ENCODE measurements around the gene SEMA4D. TPM values are rescaled to one million over a fixed set of nuclear protein-coding genes. Genes with fewer than 3 reads are reported as not detected.

SEMA4D gene
- total RNA-seq, 1 donor from 2014 or later: 46.2 TPM

GRCh38 chr9:89440951-89441654 lies 56.8 kb downstream of the SEMA4D start:
- Histone ChIP-seq H3K4me1 (peaks cover 42% of the 10 kb centered on the region), H3K27me3 (no peaks in the 10 kb centered on the region), H3K36me3 (no peaks in the 10 kb centered on the region), H3K27ac (peak overlapping the region; percentile 58), H3K4me3 (no peak overlapping the region), H3K9me3 (no peaks in the 10 kb centered on the region)
- DNase-seq (peak; percentile 77), ATAC-seq (peak; percentile 53)
- intact Hi-C loops (cut with DNase I): no loop called here
- TF ChIP-seq CTCF (IDR thresholded peaks at IDR 0.05): no peak

GRCh38 chr9:89440548-89440947 lies 57.4 kb downstream of the SEMA4D start:
- DNase-seq (peak; percentile 87), ATAC-seq (peak; percentile 84)
- Histone ChIP-seq H3K4me3 (no peak overlapping the region), H3K4me1 (peaks cover 48% of the 10 kb centered on the region), H3K27me3 (no peaks in the 10 kb centered on the region), H3K27ac (peak overlapping the region; percentile 58), H3K9me3 (no peaks in the 10 kb centered on the region), H3K36me3 (no peaks in the 10 kb centered on the region)
- intact Hi-C loops (cut with DNase I): no loop called here
- no peak for TF ChIP-seq CTCF (IDR thresholded peaks at IDR 0.05)

GRCh38 chr9:89440046-89440445 lies 57.9 kb downstream of the SEMA4D start:
- H3K4me3 ChIP-seq: no peak overlapping the region
- H3K27me3 ChIP-seq: no peaks in the 10 kb centered on the region
- no peak for DNase-seq
- no peak for TF ChIP-seq CTCF (IDR thresholded peaks at IDR 0.05)
- H3K9me3 ChIP-seq: no peaks in the 10 kb centered on the region
- no peaks in the 10 kb centered on the region for H3K36me3 ChIP-seq
- intact Hi-C loops (cut with DNase I): no loop called here
- peaks cover 53% of the 10 kb centered on the region for H3K4me1 ChIP-seq
- ATAC-seq: no peak
- H3K27ac ChIP-seq: peak overlapping the region; percentile 58

DNA sequence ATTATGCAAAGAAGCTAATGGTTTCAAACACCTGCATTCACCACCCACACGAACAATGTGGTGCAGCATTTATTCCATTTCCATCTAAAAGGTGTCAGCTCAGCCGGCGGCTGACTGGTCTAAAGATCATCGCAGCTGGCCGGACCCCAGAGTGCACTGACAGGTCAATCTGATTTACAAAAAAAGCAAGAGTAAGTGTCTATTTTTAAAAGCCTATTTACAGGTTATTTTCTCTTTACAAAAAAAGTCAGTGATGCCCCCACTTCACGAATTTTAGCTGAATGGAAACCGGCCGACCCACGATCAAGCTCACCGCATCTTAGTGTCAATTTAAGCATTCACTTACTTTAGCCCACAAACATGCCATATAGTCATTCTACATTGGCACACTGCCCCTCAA lies 58.3 kb downstream of the SEMA4D start:
- DNase-seq: no peak
- Histone ChIP-seq H3K27me3 (no peaks in the 10 kb centered on the region), H3K4me3 (no peak overlapping the region), H3K9me3 (no peaks in the 10 kb centered on the region), H3K27ac (peak overlapping the region; percentile 58), H3K36me3 (no peaks in the 10 kb centered on the region), H3K4me1 (peaks cover 55% of the 10 kb centered on the region)
- intact Hi-C loops (cut with DNase I): no loop called here
- ATAC-seq: no peak
- TF ChIP-seq CTCF (IDR thresholded peaks at IDR 0.05): no peak

DNA sequence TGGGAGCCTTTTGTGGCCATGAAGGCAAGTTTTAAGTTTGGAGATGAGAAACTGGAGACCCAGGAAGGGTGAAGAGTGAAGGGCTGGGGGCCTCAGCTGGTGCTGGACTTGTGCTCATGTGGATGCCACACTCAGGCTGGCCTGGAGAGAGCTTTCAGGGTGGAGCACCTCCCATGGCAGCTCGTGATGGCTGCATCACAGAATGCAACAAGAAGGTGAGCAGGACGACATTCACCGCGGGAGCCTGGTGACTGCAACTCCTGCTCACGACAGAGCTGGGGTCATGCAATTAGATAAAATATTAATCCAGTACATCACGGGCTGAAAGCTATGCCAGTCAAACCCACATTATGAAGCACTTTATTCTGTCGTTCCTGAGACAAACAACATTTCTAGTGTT lies 59.7 kb downstream of the SEMA4D start:
- DNase-seq: no peak
- Histone ChIP-seq H3K27me3 (no peaks in the 10 kb centered on the region), H3K4me1 (peaks cover 55% of the 10 kb centered on the region), H3K4me3 (no peak overlapping the region), H3K27ac (no peak overlapping the region), H3K9me3 (no peaks in the 10 kb centered on the region), H3K36me3 (no peaks in the 10 kb centered on the region)
- intact Hi-C loops (cut with DNase I): no loop called here
- TF ChIP-seq CTCF (IDR thresholded peaks at IDR 0.05): no peak
- ATAC-seq: no peak

- DNase-seq (no peak), ATAC-seq (no peak)
- no peaks in the 10 kb centered on the region for H3K36me3 ChIP-seq
- H3K9me3 ChIP-seq: no peaks in the 10 kb centered on the region
- H3K27me3 ChIP-seq: no peaks in the 10 kb centered on the region
- intact Hi-C loops (cut with DNase I): no loop called here
- peaks cover 55% of the 10 kb centered on the region for H3K4me1 ChIP-seq
- H3K4me3 ChIP-seq: no peak overlapping the region
- no peak overlapping the region for H3K27ac ChIP-seq
- no peak for TF ChIP-seq CTCF (IDR thresholded peaks at IDR 0.05)
Measured at GRCh38 chr9:89437772-89438171, 60.1 kb downstream of the SEMA4D start.
